ENCODE data around the gene PTGFRN. TPM values are rescaled to one million over a fixed set of nuclear protein-coding genes. Genes with fewer than 3 reads are reported as not detected.
A peak's percentile ranks its signal among the peaks of the same experiment; 100 is the strongest.

PTGFRN gene
- total RNA-seq, 1 donor from 2014 or later = 91.3 TPM

DNA sequence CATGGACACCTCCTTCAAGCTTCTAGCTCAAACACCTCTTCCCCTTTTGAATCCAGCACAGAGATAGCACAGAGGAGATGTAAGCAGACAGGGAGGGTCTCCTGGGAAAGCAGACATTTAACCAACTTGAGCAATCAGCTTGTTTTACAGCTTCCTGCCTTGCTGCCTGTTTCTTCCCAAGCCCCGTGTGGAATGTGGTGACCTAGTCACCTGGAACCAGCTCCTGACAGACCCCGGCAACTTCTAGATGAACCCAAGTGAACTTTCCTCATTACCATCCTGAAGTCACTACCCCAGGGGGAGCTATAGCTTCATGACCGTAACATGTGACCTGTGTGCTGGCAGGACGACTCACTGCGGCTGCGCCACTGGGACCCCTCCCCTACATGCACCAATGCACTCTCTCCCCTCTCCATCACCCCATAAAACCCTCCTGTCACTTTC, 126.3 kb downstream of the PTGFRN start:
- no peaks in the 10 kb centered on the region for H3K36me3 ChIP-seq (ENCODE audit: control insufficient read depth, insufficient read depth, low read length)
- H3K27me3 ChIP-seq (ENCODE audit: control insufficient read depth, insufficient read depth, low read length) = no peaks in the 10 kb centered on the region
- DNase-seq (ENCODE audit: low read depth) = peak; percentile 56
- no peak overlapping the region for H3K4me3 ChIP-seq (ENCODE audit: low read depth, low read length)
- TF ChIP-seq, protein P1, sequence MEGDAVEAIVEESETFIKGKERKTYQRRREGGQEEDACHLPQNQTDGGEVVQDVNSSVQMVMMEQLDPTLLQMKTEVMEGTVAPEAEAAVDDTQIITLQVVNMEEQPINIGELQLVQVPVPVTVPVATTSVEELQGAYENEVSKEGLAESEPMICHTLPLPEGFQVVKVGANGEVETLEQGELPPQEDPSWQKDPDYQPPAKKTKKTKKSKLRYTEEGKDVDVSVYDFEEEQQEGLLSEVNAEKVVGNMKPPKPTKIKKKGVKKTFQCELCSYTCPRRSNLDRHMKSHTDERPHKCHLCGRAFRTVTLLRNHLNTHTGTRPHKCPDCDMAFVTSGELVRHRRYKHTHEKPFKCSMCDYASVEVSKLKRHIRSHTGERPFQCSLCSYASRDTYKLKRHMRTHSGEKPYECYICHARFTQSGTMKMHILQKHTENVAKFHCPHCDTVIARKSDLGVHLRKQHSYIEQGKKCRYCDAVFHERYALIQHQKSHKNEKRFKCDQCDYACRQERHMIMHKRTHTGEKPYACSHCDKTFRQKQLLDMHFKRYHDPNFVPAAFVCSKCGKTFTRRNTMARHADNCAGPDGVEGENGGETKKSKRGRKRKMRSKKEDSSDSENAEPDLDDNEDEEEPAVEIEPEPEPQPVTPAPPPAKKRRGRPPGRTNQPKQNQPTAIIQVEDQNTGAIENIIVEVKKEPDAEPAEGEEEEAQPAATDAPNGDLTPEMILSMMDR (IDR thresholded peaks at IDR 0.05; ENCODE audit: insufficient read depth, low read length, poor library complexity, severe bottlenecking) = peak; percentile 16

DNA sequence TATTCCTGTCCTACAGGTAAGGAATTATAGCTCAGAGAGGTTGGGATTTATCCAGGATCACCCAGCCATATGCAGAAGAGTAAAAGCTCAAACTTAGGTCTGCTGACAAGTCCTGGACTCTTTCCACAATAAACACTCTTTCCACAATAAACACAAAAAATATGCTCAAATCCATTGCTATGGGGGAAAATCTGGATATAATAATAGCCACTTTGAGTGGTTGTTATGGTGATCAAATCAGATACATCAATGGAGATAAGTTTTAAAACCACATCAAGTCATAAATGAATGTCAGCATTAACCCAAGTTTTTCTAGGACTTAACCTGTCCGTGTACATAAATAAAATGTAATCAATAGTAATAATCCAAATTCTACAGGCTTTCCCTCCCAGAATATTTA, 128.1 kb downstream of the PTGFRN start:
- no peak for DNase-seq (ENCODE audit: low read depth)
- H3K36me3 ChIP-seq (ENCODE audit: control insufficient read depth, insufficient read depth, low read length) = no peaks in the 10 kb centered on the region
- TF ChIP-seq, protein P1 (IDR thresholded peaks at IDR 0.05; ENCODE audit: insufficient read depth, low read length, poor library complexity, severe bottlenecking) = no peak

DNA sequence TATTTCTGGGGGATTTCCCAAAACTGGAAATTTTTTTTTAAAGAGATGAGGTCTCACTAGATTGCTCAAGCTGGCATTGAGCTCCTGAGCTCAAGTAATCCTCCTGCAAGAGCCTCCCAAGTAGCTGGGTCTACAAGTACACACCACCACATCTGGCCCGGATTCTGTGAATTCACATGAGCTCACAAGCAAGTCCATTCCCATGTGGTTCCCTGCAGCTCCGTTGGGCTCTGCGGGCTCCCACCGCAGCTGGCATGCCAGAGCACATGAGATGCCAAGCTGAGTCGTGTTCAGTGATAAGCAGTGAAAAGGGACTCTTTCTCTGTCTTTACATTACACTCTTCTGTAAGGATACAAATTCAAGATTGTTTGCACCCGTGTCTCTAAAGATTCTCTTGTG, 128.5 kb downstream of the PTGFRN start:
- TF ChIP-seq, protein P1 (IDR thresholded peaks at IDR 0.05; ENCODE audit: insufficient read depth, low read length, poor library complexity, severe bottlenecking) = no peak
- Histone ChIP-seq H3K27me3 (ENCODE audit: control insufficient read depth, insufficient read depth, low read length) (no peaks in the 10 kb centered on the region), H3K4me3 (ENCODE audit: low read depth, low read length) (no peak overlapping the region), H3K36me3 (ENCODE audit: control insufficient read depth, insufficient read depth, low read length) (no peaks in the 10 kb centered on the region)
- DNase-seq (ENCODE audit: low read depth) = no peak

More for the DNA sequence above, 128.1 kb downstream of the PTGFRN start:
- Histone ChIP-seq H3K27me3 (ENCODE audit: control insufficient read depth, insufficient read depth, low read length) (no peaks in the 10 kb centered on the region), H3K4me3 (ENCODE audit: low read depth, low read length) (no peak overlapping the region)

Other genes with a start within 250 kb of the PTGFRN start
- gene IGSF3, start 242.2 kb upstream of the PTGFRN start, total RNA-seq = 34.8 and 39.0 TPM in 2 replicates
- gene CD2, start 155.5 kb upstream of the PTGFRN start, total RNA-seq = not detected in 2 replicates
- 0.08 and 0.75 TPM in 2 replicates for gene CD101, start 91.8 kb downstream of the PTGFRN start, total RNA-seq
- 7.1 and 14.3 TPM in 2 replicates for gene TTF2, start 150.4 kb downstream of the PTGFRN start, total RNA-seq
- 4.3 and 7.4 TPM in 2 replicates for gene TRIM45, start 211.8 kb downstream of the PTGFRN start, total RNA-seq

Data from kidney epithelial cell (primary cell).